Putamen (tissue), 1 donor: Measurements from ENCODE around the gene USP48.
"Not testable (repeated sequence)": the region's sequence is repeated elsewhere in the genome, so short reads cannot be mapped to it uniquely, and the experiment has no call there.

Experiments
- DNase-seq: peaks from one replicate; pipeline ENCODE4 v3.0.0-alpha.2; 2016; ENCODE audit warnings: low spot score

The USP48 gene

GRCh38 chr1:21815724-21816321, 32.9 kb upstream of the USP48 start:
- DNase-seq = no peak

- no peak for DNase-seq
Measured at GRCh38 chr1:21814981-21815582, 32.1 kb upstream of the USP48 start.

- no peak for DNase-seq
Measured at GRCh38 chr1:21814241-21814918, 31.4 kb upstream of the USP48 start.

GRCh38 chr1:21813542-21813941, 30.6 kb upstream of the USP48 start:
- DNase-seq = no peak

GRCh38 chr1:21811875-21812305, 28.9 kb upstream of the USP48 start, which contains the start of gene LDLRAD2:
TSS of gene LDLRAD2 (plus strand) at chr1:21812265. CDS start at chr1:21812452, 187 bp downstream.
- DNase-seq = no peak

- DNase-seq = no peak
Measured at GRCh38 chr1:21804536-21804935, 21.6 kb upstream of the USP48 start.

- DNase-seq = no peak
Measured at GRCh38 chr1:21801100-21801499, 18.2 kb upstream of the USP48 start.

- DNase-seq = no peak
Measured at GRCh38 chr1:21799730-21800129, 16.8 kb upstream of the USP48 start.

- no peak for DNase-seq
Measured at GRCh38 chr1:21795075-21795474, 12.1 kb upstream of the USP48 start.

- no peak for DNase-seq
Measured at GRCh38 chr1:21794656-21795055, 11.7 kb upstream of the USP48 start.

- DNase-seq = no peak
Measured at GRCh38 chr1:21793104-21793503, 10.2 kb upstream of the USP48 start.

GRCh38 chr1:21786640-21787039, 3.7 kb upstream of the USP48 start:
- no peak for DNase-seq

GRCh38 chr1:21785764-21786163, 2.8 kb upstream of the USP48 start:
- DNase-seq = not testable (repeated sequence)

- DNase-seq = no peak
Measured at GRCh38 chr1:21783679-21784603, 992 bp upstream of the USP48 start.

- peak; percentile 53 for DNase-seq
Measured at GRCh38 chr1:21782349-21782867, 541 bp downstream of the USP48 start.

- DNase-seq = peak; percentile 18
Measured at GRCh38 chr1:21781815-21782348, 1.1 kb downstream of the USP48 start.

- no peak for DNase-seq
Measured at GRCh38 chr1:21779613-21780521, 3.1 kb downstream of the USP48 start.

GRCh38 chr1:21778405-21778727, 4.6 kb downstream of the USP48 start:
- DNase-seq = no peak

GRCh38 chr1:21776925-21777324, 6.0 kb downstream of the USP48 start:
- DNase-seq = not testable (repeated sequence)

GRCh38 chr1:21775985-21776562, 6.9 kb downstream of the USP48 start:
- DNase-seq = no peak
